ENCODE results near the gene FGF16.
"Not testable (repeated sequence)": the region's sequence is repeated elsewhere in the genome, so short reads cannot be mapped to it uniquely, and the experiment has no call there.

The FGF16 gene

DNA sequence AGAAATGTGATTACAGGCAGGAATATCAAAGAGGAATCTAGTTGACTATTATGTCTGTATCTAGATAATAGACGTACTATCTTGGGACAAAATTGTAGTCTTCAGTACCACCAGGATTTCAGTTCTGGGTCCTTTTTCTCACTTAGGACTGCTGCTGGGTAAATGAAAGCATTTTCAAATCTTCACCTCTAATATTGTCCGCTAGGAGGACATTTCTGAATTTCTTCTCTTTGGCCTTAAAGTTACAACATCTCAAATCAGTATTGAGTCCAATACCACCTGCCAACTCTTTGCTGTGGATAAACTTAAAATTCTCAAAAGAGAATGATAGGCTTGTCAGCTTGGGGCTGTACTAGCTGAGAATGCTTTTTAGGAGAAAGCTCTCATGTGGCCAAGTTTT lies 6.0 kb downstream of the FGF16 start:
- in situ Hi-C loops (cut with MboI; ENCODE audit: low pct_unique_long_range_greater_than_20kb, low sequenced_read_pairs, unreplicated experiment), result no loop called here
- DNase-seq (ENCODE audit: low spot score), result no peak
- TF ChIP-seq, protein P1, sequence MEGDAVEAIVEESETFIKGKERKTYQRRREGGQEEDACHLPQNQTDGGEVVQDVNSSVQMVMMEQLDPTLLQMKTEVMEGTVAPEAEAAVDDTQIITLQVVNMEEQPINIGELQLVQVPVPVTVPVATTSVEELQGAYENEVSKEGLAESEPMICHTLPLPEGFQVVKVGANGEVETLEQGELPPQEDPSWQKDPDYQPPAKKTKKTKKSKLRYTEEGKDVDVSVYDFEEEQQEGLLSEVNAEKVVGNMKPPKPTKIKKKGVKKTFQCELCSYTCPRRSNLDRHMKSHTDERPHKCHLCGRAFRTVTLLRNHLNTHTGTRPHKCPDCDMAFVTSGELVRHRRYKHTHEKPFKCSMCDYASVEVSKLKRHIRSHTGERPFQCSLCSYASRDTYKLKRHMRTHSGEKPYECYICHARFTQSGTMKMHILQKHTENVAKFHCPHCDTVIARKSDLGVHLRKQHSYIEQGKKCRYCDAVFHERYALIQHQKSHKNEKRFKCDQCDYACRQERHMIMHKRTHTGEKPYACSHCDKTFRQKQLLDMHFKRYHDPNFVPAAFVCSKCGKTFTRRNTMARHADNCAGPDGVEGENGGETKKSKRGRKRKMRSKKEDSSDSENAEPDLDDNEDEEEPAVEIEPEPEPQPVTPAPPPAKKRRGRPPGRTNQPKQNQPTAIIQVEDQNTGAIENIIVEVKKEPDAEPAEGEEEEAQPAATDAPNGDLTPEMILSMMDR (IDR thresholded peaks at IDR 0.05; ENCODE audit: extremely low read depth, insufficient read depth, missing control alignments), result no peak

DNA sequence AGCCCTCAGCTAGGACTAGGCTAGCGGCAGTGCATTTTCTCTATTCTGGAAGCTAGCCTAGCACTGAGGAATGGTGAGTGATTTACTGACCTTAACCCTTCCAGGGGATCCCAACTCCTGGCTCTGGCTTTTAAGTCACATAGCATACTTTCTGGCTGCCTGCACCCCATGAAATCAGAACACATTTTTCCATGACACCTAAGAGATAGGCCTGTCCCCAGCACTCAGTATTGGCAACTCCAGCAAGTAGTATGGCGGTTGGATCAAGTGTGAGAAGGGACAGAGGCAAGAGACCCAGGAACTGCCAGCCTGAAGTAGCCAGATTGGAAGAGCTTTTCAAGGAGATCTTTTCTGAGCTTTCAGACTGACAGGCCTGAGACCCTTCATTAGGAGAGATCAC lies 8.2 kb downstream of the FGF16 start:
- TF ChIP-seq, protein P1 (IDR thresholded peaks at IDR 0.05; ENCODE audit: extremely low read depth, insufficient read depth, missing control alignments), result no peak
- no peak for DNase-seq (ENCODE audit: low spot score)
- in situ Hi-C loops (cut with MboI; ENCODE audit: low pct_unique_long_range_greater_than_20kb, low sequenced_read_pairs, unreplicated experiment), result no loop called here

DNA sequence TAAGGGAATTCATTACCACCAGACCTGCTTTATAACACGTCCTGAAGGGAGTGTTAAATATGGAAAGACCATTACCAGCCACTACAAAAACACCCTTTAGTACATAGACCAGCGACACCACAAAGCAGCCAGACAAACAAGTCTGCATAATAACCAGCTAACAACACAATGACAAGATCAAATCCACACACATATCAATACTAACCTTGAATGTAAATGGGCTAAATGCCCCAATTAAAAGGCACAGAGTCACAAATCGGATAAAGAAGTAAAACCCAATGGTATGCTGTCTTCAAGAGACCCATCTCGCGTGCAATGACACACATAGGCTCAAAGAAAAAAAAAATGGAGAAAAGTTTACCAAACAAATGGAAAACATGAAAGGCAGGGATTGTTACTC lies 36.9 kb downstream of the FGF16 start:
- DNase-seq (ENCODE audit: low spot score), result no peak
- TF ChIP-seq, protein P1 (IDR thresholded peaks at IDR 0.05; ENCODE audit: extremely low read depth, insufficient read depth, missing control alignments), result no peak
- in situ Hi-C loops (cut with MboI; ENCODE audit: low pct_unique_long_range_greater_than_20kb, low sequenced_read_pairs, unreplicated experiment), result no loop called here

DNA sequence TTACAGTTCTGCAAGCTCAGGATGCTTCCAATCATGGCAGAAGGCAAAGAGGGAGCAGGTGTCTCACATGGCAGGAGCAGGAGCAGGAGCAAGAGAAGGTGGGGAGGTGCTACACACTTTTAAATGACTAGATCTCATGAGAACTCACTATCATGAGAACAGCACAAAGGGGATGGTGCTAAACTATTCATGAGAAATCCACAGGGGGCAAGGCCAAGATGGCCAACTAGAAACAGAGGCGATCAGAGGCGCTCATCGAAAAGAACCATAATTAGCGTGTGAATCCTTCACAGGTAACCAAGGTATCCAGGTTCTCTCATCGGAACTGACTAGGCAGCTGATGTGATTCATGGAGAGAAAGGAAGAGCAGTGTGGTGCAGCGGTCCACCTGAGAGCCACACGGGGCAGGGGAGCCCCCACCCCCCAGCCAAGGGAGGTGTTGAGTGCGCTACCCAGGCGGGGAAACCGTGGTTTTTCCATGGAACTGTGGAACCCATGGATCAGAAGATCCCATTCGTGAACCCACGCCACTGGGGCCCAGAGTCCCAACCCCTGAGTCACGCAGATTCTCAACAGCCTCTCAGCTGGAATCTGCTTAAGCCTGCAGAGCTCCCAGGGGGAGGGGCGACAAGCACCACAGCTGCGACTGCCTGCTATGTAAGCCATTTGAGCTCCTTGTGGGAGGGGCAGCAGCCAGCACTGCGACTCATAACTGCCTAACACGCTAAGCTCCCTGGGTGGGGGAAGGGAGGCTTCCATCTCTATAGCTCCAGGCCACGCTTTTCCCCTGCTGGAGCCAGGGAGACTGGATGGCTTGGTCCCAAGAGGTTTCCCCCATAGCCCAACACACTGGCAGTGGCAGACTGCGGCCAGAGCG lies 46.7 kb downstream of the FGF16 start:
- in situ Hi-C loops (cut with MboI; ENCODE audit: low pct_unique_long_range_greater_than_20kb, low sequenced_read_pairs, unreplicated experiment), result no loop called here
- TF ChIP-seq, protein P1 (IDR thresholded peaks at IDR 0.05; ENCODE audit: extremely low read depth, insufficient read depth, missing control alignments), result no peak
- no peak for DNase-seq (ENCODE audit: low spot score)

DNA sequence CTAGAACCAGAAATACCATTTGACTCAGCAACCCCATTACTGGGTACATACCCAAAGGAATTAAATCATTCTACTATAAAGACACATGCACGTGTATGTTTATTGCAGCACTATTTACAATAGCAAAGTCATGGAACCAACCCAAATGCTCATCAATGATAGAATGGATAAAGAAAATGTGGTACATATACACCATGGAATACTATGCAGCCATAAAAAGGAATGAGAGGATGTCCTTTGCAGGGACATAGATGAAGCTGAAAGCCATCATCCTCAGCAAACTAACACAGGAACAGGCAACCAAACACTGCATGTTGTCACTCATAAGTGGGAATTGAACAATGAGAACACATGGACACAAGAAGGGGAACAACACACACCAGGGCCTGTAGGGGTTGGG lies 53.0 kb downstream of the FGF16 start:
- in situ Hi-C loops (cut with MboI; ENCODE audit: low pct_unique_long_range_greater_than_20kb, low sequenced_read_pairs, unreplicated experiment); DNase-seq (ENCODE audit: low spot score): not testable (repeated sequence)

DNA sequence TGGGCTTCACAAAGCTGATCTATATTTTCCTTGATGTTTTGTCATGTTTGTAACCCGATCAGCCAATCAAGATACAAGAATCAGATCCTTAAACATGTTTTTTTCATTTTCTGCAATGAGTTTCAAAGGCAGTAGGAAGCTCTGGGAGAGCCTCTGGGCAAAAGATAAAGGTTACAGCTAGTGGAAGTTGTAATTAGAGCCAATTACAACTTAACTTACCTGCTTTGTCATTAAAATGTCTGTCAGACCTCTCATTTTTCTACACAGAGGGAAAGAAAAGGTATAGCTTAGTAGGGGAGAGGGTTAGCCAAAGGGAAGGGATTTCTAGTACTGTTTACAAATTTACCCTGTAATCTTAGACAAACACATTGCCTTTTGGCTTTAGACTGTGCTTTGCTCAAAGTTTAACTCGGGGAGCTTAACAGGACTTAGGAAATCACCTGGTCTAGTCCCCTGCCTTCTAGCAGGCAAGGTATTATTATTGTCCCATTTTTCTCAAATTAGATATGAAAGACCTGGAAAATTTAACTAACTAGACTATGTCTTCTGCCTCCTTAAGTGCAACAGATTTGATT lies 55.8 kb downstream of the FGF16 start:
- in situ Hi-C loops (cut with MboI; ENCODE audit: low pct_unique_long_range_greater_than_20kb, low sequenced_read_pairs, unreplicated experiment), result no loop called here
- no peak for DNase-seq (ENCODE audit: low spot score)
- TF ChIP-seq, protein P1 (IDR thresholded peaks at IDR 0.05; ENCODE audit: extremely low read depth, insufficient read depth, missing control alignments), result no peak

DNA sequence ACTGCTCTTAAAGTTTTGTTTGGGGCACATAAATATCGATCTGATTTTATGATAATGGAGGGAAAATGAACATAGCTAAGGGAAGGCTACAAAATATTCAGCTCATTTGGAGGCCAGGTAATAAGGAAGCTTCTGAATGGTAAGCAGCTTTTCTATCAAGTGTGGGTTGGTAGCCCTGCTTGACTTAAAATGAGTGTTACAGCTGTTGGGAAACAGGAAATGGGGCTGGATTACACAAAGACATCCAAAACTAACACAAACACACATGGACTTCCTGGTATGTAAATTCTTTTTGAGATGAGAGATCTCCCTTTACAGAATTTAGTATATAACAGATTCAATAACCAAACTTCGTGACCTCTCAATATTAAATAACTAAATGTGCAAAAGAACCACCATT lies 58.0 kb downstream of the FGF16 start:
- TF ChIP-seq, protein P1 (IDR thresholded peaks at IDR 0.05; ENCODE audit: extremely low read depth, insufficient read depth, missing control alignments), result no peak
- in situ Hi-C loops (cut with MboI; ENCODE audit: low pct_unique_long_range_greater_than_20kb, low sequenced_read_pairs, unreplicated experiment), result no loop called here
- DNase-seq (ENCODE audit: low spot score), result no peak

All from GM13977 (cell line).